Astrocyte (in vitro differentiated cells and primary cell): ENCODE data around the gene SATB2.

Experiments used
- EZH2 ChIP-seq: IDR thresholded peaks from 2 replicates; pipeline ENCODE4 v1.6.1; 2012; ENCODE audit warnings: mild to moderate bottlenecking, low read length, inconsistent platforms; ENCODE audit not compliant: insufficient read depth
- TF ChIP-seq, protein P1 (sequence below): IDR thresholded peaks from 2 replicates; pipeline ENCODE4 v1.5.1; 2011; ENCODE audit warnings: low read depth, mild to moderate bottlenecking, inconsistent platforms, low read length, moderate library complexity; ENCODE audit not compliant: insufficient read depth

- TF ChIP-seq, protein P1, sequence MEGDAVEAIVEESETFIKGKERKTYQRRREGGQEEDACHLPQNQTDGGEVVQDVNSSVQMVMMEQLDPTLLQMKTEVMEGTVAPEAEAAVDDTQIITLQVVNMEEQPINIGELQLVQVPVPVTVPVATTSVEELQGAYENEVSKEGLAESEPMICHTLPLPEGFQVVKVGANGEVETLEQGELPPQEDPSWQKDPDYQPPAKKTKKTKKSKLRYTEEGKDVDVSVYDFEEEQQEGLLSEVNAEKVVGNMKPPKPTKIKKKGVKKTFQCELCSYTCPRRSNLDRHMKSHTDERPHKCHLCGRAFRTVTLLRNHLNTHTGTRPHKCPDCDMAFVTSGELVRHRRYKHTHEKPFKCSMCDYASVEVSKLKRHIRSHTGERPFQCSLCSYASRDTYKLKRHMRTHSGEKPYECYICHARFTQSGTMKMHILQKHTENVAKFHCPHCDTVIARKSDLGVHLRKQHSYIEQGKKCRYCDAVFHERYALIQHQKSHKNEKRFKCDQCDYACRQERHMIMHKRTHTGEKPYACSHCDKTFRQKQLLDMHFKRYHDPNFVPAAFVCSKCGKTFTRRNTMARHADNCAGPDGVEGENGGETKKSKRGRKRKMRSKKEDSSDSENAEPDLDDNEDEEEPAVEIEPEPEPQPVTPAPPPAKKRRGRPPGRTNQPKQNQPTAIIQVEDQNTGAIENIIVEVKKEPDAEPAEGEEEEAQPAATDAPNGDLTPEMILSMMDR = no peak
- TF ChIP-seq EZH2 = no peak
Measured at GRCh38 chr2:199457147-199458008, at the start of gene SATB2.
